Measurements from ENCODE around the gene METAP1. TPM values are rescaled to one million over a fixed set of nuclear protein-coding genes. Genes with fewer than 3 reads are reported as not detected.

Gene METAP1
- total and polyA plus RNA-seq, 5 donors from 2014 or later: 30.8 to 43.8 (median 33.6) TPM

- H3K27ac Mint-ChIP-seq: no peak overlapping the region
- Histone ChIP-seq H3K9me3 (ENCODE audit: control insufficient read depth in 2 of 2, low read length in 2 of 2) (no peaks in the 10 kb centered on the region), H3K36me3 (ENCODE audit: control insufficient read depth, insufficient read depth, low read length) (no peaks in the 10 kb centered on the region), H3K4me3 (ENCODE audit: low read depth, low read length) (no peak overlapping the region), H3K4me1 (ENCODE audit: control insufficient read depth, insufficient read depth, low read length, poor library complexity, severe bottlenecking) (peaks cover 20% of the 10 kb centered on the region), H3K27ac (ENCODE audit: insufficient read depth, low read length, poor library complexity, severe bottlenecking) (no peak overlapping the region), H3K27me3 (ENCODE audit: control insufficient read depth, insufficient read depth, low read length) (no peaks in the 10 kb centered on the region)
- H3K4me1 Mint-ChIP-seq: peaks cover 36 to 89% (median 67%) of the 10 kb centered on the region in 4 donors
- H3K36me3 Mint-ChIP-seq: peaks cover 12% of the 10 kb centered on the region
- no peaks in the 10 kb centered on the region for H3K27me3 Mint-ChIP-seq
- H3K4me3 Mint-ChIP-seq: peak overlapping the region in 1 of 4 donors; percentile 50
- H3K9me3 Mint-ChIP-seq: no peaks in the 10 kb centered on the region
- DNase-seq (no peak), ATAC-seq (ENCODE audit: low read depth in 2 of 2) (no peak)
These were observed 6.8 kb downstream of the METAP1 start for GRCh38 chr4:99002279-99002678.

- no peaks in the 10 kb centered on the region for H3K27me3 Mint-ChIP-seq
- Histone ChIP-seq H3K9me3 (ENCODE audit: control insufficient read depth in 2 of 2, low read length in 2 of 2) (peaks cover 4 to 7% of the 10 kb centered on the region in 2 experiments), H3K27me3 (ENCODE audit: control insufficient read depth, insufficient read depth, low read length) (no peaks in the 10 kb centered on the region), H3K27ac (ENCODE audit: insufficient read depth, low read length, poor library complexity, severe bottlenecking) (no peak overlapping the region), H3K36me3 (ENCODE audit: control insufficient read depth, insufficient read depth, low read length) (no peaks in the 10 kb centered on the region), H3K4me1 (ENCODE audit: control insufficient read depth, insufficient read depth, low read length, poor library complexity, severe bottlenecking) (peaks cover 8% of the 10 kb centered on the region), H3K4me3 (ENCODE audit: low read depth, low read length) (no peak overlapping the region)
- DNase-seq (no peak), ATAC-seq (ENCODE audit: low read depth in 2 of 2) (no peak)
- H3K4me1 Mint-ChIP-seq: peaks cover 34 to 67% (median 40%) of the 10 kb centered on the region in 4 donors
- peaks cover 0 to 14% (median 5%) of the 10 kb centered on the region in 7 donors for H3K9me3 Mint-ChIP-seq
- peaks cover 28% of the 10 kb centered on the region for H3K36me3 Mint-ChIP-seq
- no peak overlapping the region for H3K4me3 Mint-ChIP-seq
- H3K27ac Mint-ChIP-seq: peak overlapping the region in 1 of 3 donors; percentile 32
These were observed 12.5 kb downstream of the METAP1 start for GRCh38 chr4:99008051-99008450.

GRCh38 chr4:99011910-99012309 lies 16.4 kb downstream of the METAP1 start:
- Mint-ChIP-seq H3K27me3 (no peaks in the 10 kb centered on the region), H3K9me3 (peaks cover 0 to 14% (median 5%) of the 10 kb centered on the region in 7 donors), H3K36me3 (peaks cover 28% of the 10 kb centered on the region), H3K4me3 (no peak overlapping the region), H3K4me1 (peaks cover 13 to 61% (median 37%) of the 10 kb centered on the region in 4 donors), H3K27ac (no peak overlapping the region)
- H3K36me3 ChIP-seq (ENCODE audit: control insufficient read depth, insufficient read depth, low read length): peaks cover 2% of the 10 kb centered on the region
- no peaks in the 10 kb centered on the region for H3K27me3 ChIP-seq (ENCODE audit: control insufficient read depth, insufficient read depth, low read length)
- H3K4me3 ChIP-seq (ENCODE audit: low read depth, low read length): no peak overlapping the region
- H3K27ac ChIP-seq (ENCODE audit: insufficient read depth, low read length, poor library complexity, severe bottlenecking): no peak overlapping the region
- peaks cover 4 to 7% of the 10 kb centered on the region in 2 experiments for H3K9me3 ChIP-seq (ENCODE audit: control insufficient read depth in 2 of 2, low read length in 2 of 2)
- ATAC-seq (ENCODE audit: low read depth in 2 of 2): no peak
- H3K4me1 ChIP-seq (ENCODE audit: control insufficient read depth, insufficient read depth, low read length, poor library complexity, severe bottlenecking): no peaks in the 10 kb centered on the region
- DNase-seq: no peak

GRCh38 chr4:99013402-99013843 lies 17.9 kb downstream of the METAP1 start:
- no peak for DNase-seq
- peaks cover 42% of the 10 kb centered on the region for H3K36me3 Mint-ChIP-seq
- no peaks in the 10 kb centered on the region for H3K27me3 Mint-ChIP-seq
- no peak overlapping the region for H3K4me3 ChIP-seq (ENCODE audit: low read depth, low read length)
- H3K27me3 ChIP-seq (ENCODE audit: control insufficient read depth, insufficient read depth, low read length): no peaks in the 10 kb centered on the region
- peaks cover 4 to 7% of the 10 kb centered on the region in 2 experiments for H3K9me3 ChIP-seq (ENCODE audit: control insufficient read depth in 2 of 2, low read length in 2 of 2)
- peaks cover 10 to 48% (median 29%) of the 10 kb centered on the region in 4 donors for H3K4me1 Mint-ChIP-seq
- H3K9me3 Mint-ChIP-seq: peaks cover 0 to 14% (median 5%) of the 10 kb centered on the region in 7 donors
- H3K27ac Mint-ChIP-seq: no peak overlapping the region
- H3K36me3 ChIP-seq (ENCODE audit: control insufficient read depth, insufficient read depth, low read length): peaks cover 2% of the 10 kb centered on the region
- H3K4me3 Mint-ChIP-seq: no peak overlapping the region
- ATAC-seq (ENCODE audit: low read depth in 2 of 2): no peak
- no peak overlapping the region for H3K27ac ChIP-seq (ENCODE audit: insufficient read depth, low read length, poor library complexity, severe bottlenecking)
- H3K4me1 ChIP-seq (ENCODE audit: control insufficient read depth, insufficient read depth, low read length, poor library complexity, severe bottlenecking): no peaks in the 10 kb centered on the region

GRCh38 chr4:99013884-99014523 lies 18.5 kb downstream of the METAP1 start:
- no peak overlapping the region for H3K4me3 Mint-ChIP-seq
- Histone ChIP-seq H3K9me3 (ENCODE audit: control insufficient read depth in 2 of 2, low read length in 2 of 2) (peaks cover 4 to 7% of the 10 kb centered on the region in 2 experiments), H3K27ac (ENCODE audit: insufficient read depth, low read length, poor library complexity, severe bottlenecking) (no peak overlapping the region), H3K27me3 (ENCODE audit: control insufficient read depth, insufficient read depth, low read length) (no peaks in the 10 kb centered on the region), H3K36me3 (ENCODE audit: control insufficient read depth, insufficient read depth, low read length) (peaks cover 5% of the 10 kb centered on the region), H3K4me1 (ENCODE audit: control insufficient read depth, insufficient read depth, low read length, poor library complexity, severe bottlenecking) (no peaks in the 10 kb centered on the region), H3K4me3 (ENCODE audit: low read depth, low read length) (no peak overlapping the region)
- peaks cover 8 to 48% (median 28%) of the 10 kb centered on the region in 4 donors for H3K4me1 Mint-ChIP-seq
- no peak for ATAC-seq (ENCODE audit: low read depth in 2 of 2)
- H3K36me3 Mint-ChIP-seq: peaks cover 45% of the 10 kb centered on the region
- no peak overlapping the region for H3K27ac Mint-ChIP-seq
- no peaks in the 10 kb centered on the region for H3K27me3 Mint-ChIP-seq
- no peak for DNase-seq
- H3K9me3 Mint-ChIP-seq: peaks cover 0 to 12% (median 5%) of the 10 kb centered on the region in 7 donors

GRCh38 chr4:99021386-99021785 lies 25.9 kb downstream of the METAP1 start:
- Histone ChIP-seq H3K27ac (ENCODE audit: insufficient read depth, low read length, poor library complexity, severe bottlenecking) (no peak overlapping the region), H3K9me3 (ENCODE audit: control insufficient read depth in 2 of 2, low read length in 2 of 2) (peaks cover 11 to 19% of the 10 kb centered on the region in 2 experiments), H3K4me3 (ENCODE audit: low read depth, low read length) (no peak overlapping the region), H3K36me3 (ENCODE audit: control insufficient read depth, insufficient read depth, low read length) (peaks cover 13% of the 10 kb centered on the region), H3K27me3 (ENCODE audit: control insufficient read depth, insufficient read depth, low read length) (no peaks in the 10 kb centered on the region), H3K4me1 (ENCODE audit: control insufficient read depth, insufficient read depth, low read length, poor library complexity, severe bottlenecking) (no peaks in the 10 kb centered on the region)
- no peak overlapping the region for H3K27ac Mint-ChIP-seq
- H3K9me3 Mint-ChIP-seq: peaks cover 0 to 22% (median 7%) of the 10 kb centered on the region in 7 donors
- DNase-seq (no peak), ATAC-seq (ENCODE audit: low read depth in 2 of 2) (no peak)
- H3K27me3 Mint-ChIP-seq: no peaks in the 10 kb centered on the region
- peaks cover 16 to 58% (median 34%) of the 10 kb centered on the region in 4 donors for H3K4me1 Mint-ChIP-seq
- H3K4me3 Mint-ChIP-seq: no peak overlapping the region
- H3K36me3 Mint-ChIP-seq: peaks cover 44% of the 10 kb centered on the region

- H3K36me3 ChIP-seq (ENCODE audit: control insufficient read depth, insufficient read depth, low read length): peaks cover 11% of the 10 kb centered on the region
- no peak overlapping the region for H3K4me3 ChIP-seq (ENCODE audit: low read depth, low read length)
- peaks cover 4% of the 10 kb centered on the region for H3K4me1 ChIP-seq (ENCODE audit: control insufficient read depth, insufficient read depth, low read length, poor library complexity, severe bottlenecking)
- no peaks in the 10 kb centered on the region for H3K27me3 ChIP-seq (ENCODE audit: control insufficient read depth, insufficient read depth, low read length)
- ATAC-seq (ENCODE audit: low read depth in 2 of 2): no peak
- no peak for DNase-seq
- Mint-ChIP-seq H3K27me3 (no peaks in the 10 kb centered on the region), H3K4me1 (peaks cover 25 to 66% (median 38%) of the 10 kb centered on the region in 4 donors), H3K36me3 (peaks cover 39% of the 10 kb centered on the region), H3K4me3 (no peak overlapping the region), H3K27ac (no peak overlapping the region), H3K9me3 (peaks cover 0 to 19% (median 7%) of the 10 kb centered on the region in 7 donors)
- no peak overlapping the region for H3K27ac ChIP-seq (ENCODE audit: insufficient read depth, low read length, poor library complexity, severe bottlenecking)
- peaks cover 11 to 19% of the 10 kb centered on the region in 2 experiments for H3K9me3 ChIP-seq (ENCODE audit: control insufficient read depth in 2 of 2, low read length in 2 of 2)
These were observed 27.0 kb downstream of the METAP1 start for GRCh38 chr4:99022566-99022965.
